DND-41 (cell line): ENCODE results near the gene DOC2A.

Source experiments
- EZH2 ChIP-seq: IDR thresholded peaks from 3 replicates; pipeline ENCODE4 v1.6.1; 2012; ENCODE audit warnings: borderline replicate concordance, low read depth, mild to moderate bottlenecking, moderate library complexity, low read length, inconsistent platforms; ENCODE audit not compliant: severe bottlenecking
- TF ChIP-seq, protein P1 (sequence below): IDR thresholded peaks from 2 replicates; pipeline ENCODE4 v1.5.1; 2012; ENCODE audit warnings: borderline replicate concordance, low read length, moderate library complexity, mild to moderate bottlenecking; ENCODE audit not compliant: poor library complexity, severe bottlenecking; ENCODE audit errors: extremely low read depth

GRCh38 chr16:29989111-29989858, 21.5 kb downstream of the DOC2A start:
- TF ChIP-seq, protein P1, sequence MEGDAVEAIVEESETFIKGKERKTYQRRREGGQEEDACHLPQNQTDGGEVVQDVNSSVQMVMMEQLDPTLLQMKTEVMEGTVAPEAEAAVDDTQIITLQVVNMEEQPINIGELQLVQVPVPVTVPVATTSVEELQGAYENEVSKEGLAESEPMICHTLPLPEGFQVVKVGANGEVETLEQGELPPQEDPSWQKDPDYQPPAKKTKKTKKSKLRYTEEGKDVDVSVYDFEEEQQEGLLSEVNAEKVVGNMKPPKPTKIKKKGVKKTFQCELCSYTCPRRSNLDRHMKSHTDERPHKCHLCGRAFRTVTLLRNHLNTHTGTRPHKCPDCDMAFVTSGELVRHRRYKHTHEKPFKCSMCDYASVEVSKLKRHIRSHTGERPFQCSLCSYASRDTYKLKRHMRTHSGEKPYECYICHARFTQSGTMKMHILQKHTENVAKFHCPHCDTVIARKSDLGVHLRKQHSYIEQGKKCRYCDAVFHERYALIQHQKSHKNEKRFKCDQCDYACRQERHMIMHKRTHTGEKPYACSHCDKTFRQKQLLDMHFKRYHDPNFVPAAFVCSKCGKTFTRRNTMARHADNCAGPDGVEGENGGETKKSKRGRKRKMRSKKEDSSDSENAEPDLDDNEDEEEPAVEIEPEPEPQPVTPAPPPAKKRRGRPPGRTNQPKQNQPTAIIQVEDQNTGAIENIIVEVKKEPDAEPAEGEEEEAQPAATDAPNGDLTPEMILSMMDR: no peak
- TF ChIP-seq EZH2: no peak
